Left colon (tissue), 2 donors: ENCODE results near the gene FOXP4. TPM values are rescaled to one million over a fixed set of nuclear protein-coding genes. Genes with fewer than 3 reads are reported as not detected.

Source experiments
- ATAC-seq: fragments of 200-7000 bp; cut with Tn5 transposase; one replicate; pipeline ENCODE4 v1.9.1; 2020; ENCODE audit warnings: mild to moderate bottlenecking, moderate library complexity
- DNase-seq, 2 donors: peaks; one replicate each; pipeline ENCODE4 v3.0.0-alpha.2; 2020
- intact Hi-C, 2 donors: fragments of 100-400 bp; cut with DNase I in 1 of 2; cut with micrococcal nuclease in 1 of 2; formaldehyde crosslinking; loops; one replicate each; pipeline versions ENCODE4 v1.11.2 to v1.14.0; 2022; cut with DNase I, micrococcal nuclease
- microRNA-seq, 2 donors: library from miRNA; unstranded; fragments of <30 nt; microRNA quantifications; one replicate each; pipeline versions ENCODE4 v1.1.0 to v1.2.0, GENCODE V29; 2020
- total RNA-seq, 2 donors: library from RNA; stranded (reverse); fragmentation: NEBNext Ultra II Directional; extraction: Animal tissue kit (Norgen Biotek cat#: 25700); gene quantifications; one replicate each; pipeline ENCODE4 v1.2.1, GENCODE V29; 2021
- donor health status: DM: no; HTN: no; CAD: no.
- donor health status: DM: yes; HTN: yes; CAD: no.

The FOXP4 gene
- total RNA-seq, 2 donors from 2014 or later = 38.6 to 39.4 TPM

- no peak for ATAC-seq
- intact Hi-C loops = no loop called here
- DNase-seq = no peak
These were observed 100.9 kb downstream of the FOXP4 start for GRCh38 chr6:41647061-41647511.

GRCh38 chr6:41648070-41648585, 101.9 kb downstream of the FOXP4 start:
- intact Hi-C loops = no loop called here
- no peak for DNase-seq
- ATAC-seq = no peak

GRCh38 chr6:41648921-41649320, 102.7 kb downstream of the FOXP4 start:
- ATAC-seq (no peak), DNase-seq (no peak)
- intact Hi-C loops = no loop called here

- DNase-seq (no peak), ATAC-seq (no peak)
- intact Hi-C loops = no loop called here
These were observed 103.4 kb downstream of the FOXP4 start for GRCh38 chr6:41649596-41649995.

- no peak for DNase-seq
- ATAC-seq = no peak
- intact Hi-C loops = no loop called here
These were observed 103.9 kb downstream of the FOXP4 start for GRCh38 chr6:41650120-41650519.

- intact Hi-C loops = no loop called here
- no peak for ATAC-seq
- DNase-seq = no peak
These were observed 105.2 kb downstream of the FOXP4 start for GRCh38 chr6:41651246-41651961.

Small RNA genes lying within 50 kb of the gene (microRNA-seq; reads per million reads assigned to microRNA genes)
- 0 reads per million in 2 donors for gene MIR4641

Other genes starting within 250 kb of the FOXP4 start
- under 1 TPM in 1 of 2 donors, not detected in 1; 0.28 TPM for gene NCR2, start 210.8 kb upstream of the FOXP4 start, total RNA-seq
- 1 to 10 TPM; 1.1 to 1.6 TPM for gene MDFI, start 92.1 kb downstream of the FOXP4 start, total RNA-seq
- 10 to 100 TPM; 24.3 to 29.7 TPM for gene TFEB, start 189.2 kb downstream of the FOXP4 start, total RNA-seq
- gene PGC, start 201.0 kb downstream of the FOXP4 start, total RNA-seq = not detected
- gene FRS3, start 233.5 kb downstream of the FOXP4 start, total RNA-seq = 1 to 10 TPM; 3.3 to 4.4 TPM
- 1 to 10 TPM; 4.7 to 6.7 TPM for gene PRICKLE4, start 234.4 kb downstream of the FOXP4 start, total RNA-seq
- gene TOMM6, start 241.3 kb downstream of the FOXP4 start, total RNA-seq = 10 to 100 TPM; 97.1 to 98.4 TPM